Heart right ventricle (tissue), 16 donors: Measurements from ENCODE around the gene KL. TPM values are rescaled to one million over a fixed set of nuclear protein-coding genes. Genes with fewer than 3 reads are reported as not detected.
A peak's percentile ranks its signal among the peaks of the same experiment; 100 is the strongest.

Experiments used
- ATAC-seq, 8 donors: fragments of 200-7000 bp; cut with Tn5 transposase; one replicate each; pipeline ENCODE4 v1.9.1; 2020; ENCODE audit warnings: mild to moderate bottlenecking in 8 of 8, moderate library complexity in 8 of 8, moderate number of reproducible peaks in 1 of 8
- DNase-seq, 2 donors: peaks; one replicate each; pipeline ENCODE4 v3.0.0-alpha.2; 2020
- H3K27ac ChIP-seq, 10 donors: fragments of 200-600 bp; sonication (generic) in 2 of 10; one replicate each; pipeline versions ENCODE4 v1.5.0 to v1.8.0; 2020 to 2022; ENCODE audit warnings: mild to moderate bottlenecking in 3 of 10
- H3K27me3 ChIP-seq, 7 donors: fragments of 200-600 bp; one replicate each; pipeline ENCODE4 v1.8.0; 2021 to 2022; ENCODE audit warnings: mild to moderate bottlenecking in 2 of 7
- H3K36me3 ChIP-seq, 9 donors: fragments of 200-600 bp; sonication (generic) in 1 of 9; one replicate each; pipeline versions ENCODE4 v1.5.0 to v1.8.0; 2020 to 2022; ENCODE audit warnings: mild to moderate bottlenecking in 2 of 9
- H3K4me1 ChIP-seq, 9 donors: fragments of 200-600 bp; sonication (generic) in 1 of 9; one replicate each; pipeline versions ENCODE4 v1.5.0 to v1.8.0; 2020 to 2022; ENCODE audit warnings: mild to moderate bottlenecking in 4 of 9
- H3K4me3 ChIP-seq, 10 donors: fragments of 200-600 bp; sonication (generic) in 2 of 10; one replicate each; pipeline versions ENCODE4 v1.5.0 to v1.8.0; 2020 to 2022; ENCODE audit warnings: mild to moderate bottlenecking in 7 of 10, moderate library complexity in 2 of 10
- H3K9me3 ChIP-seq, 11 donors: fragments of 200-600 bp in 10 of 11; sonication (generic) in 2 of 11; one replicate each; pipeline versions ENCODE4 v1.5.0 to v1.8.0; 2013 to 2022; ENCODE audit warnings: mild to moderate bottlenecking in 2 of 11, control low read depth in 1 of 11, moderate library complexity in 1 of 11
- CTCF ChIP-seq, 9 donors: fragments of 200-600 bp; sonication (generic) in 2 of 9; IDR thresholded peaks; one replicate each; pipeline versions ENCODE4 v1.5.0 to v1.8.0; 2021 to 2022; ENCODE audit warnings: antibody characterized with exemption in 9 of 9, mild to moderate bottlenecking in 5 of 9, moderate library complexity in 1 of 9
- WGBS, 2 donors: extraction: QIAGEN DNeasy Blood & Tissue Kit; methylation state at CpG; one replicate each; pipeline ENCODE4 v1.1.7; 2013; ENCODE audit warnings: inconsistent platforms in 1 of 2; 5-methylcytosine and 5-hydroxymethylcytosine counted together
- intact Hi-C, 10 donors: fragments of 100-400 bp; cut with DNase I; formaldehyde crosslinking; loops; one replicate each; pipeline versions ENCODE4 v1.11.1 to v1.14.2; 2022
- polyA plus RNA-seq, 2 donors: library from polyadenylated mRNA; stranded (reverse); fragments of 200-250 nt; gene quantifications; one replicate each; pipeline ENCODE4 v1.2.3, GENCODE V29; 2013
- total RNA-seq, 10 donors: library from RNA; stranded (reverse); fragmentation: NEBNext Ultra II Directional in 3 of 10; extraction: Animal tissue kit (Norgen Biotek cat#: 25700) in 3 of 10; gene quantifications; one replicate each; pipeline versions ENCODE4 v1.2.1 to v1.2.4, GENCODE V29; 2021 to 2023
- donor health status: Arrhythmogenic right ventricular cardiomyopathy.
- donor health status: ischemic (EF 13 %, LVEDD 7.1; RV severe dilation, severe dysfunction).
- donor health status: healthy with polysubstance abuse.
- donor health status: DM: no; HTN: yes; CAD: no.
- donor health status: DM: no; HTN: no; CAD: no.
- donor health status: ischemic (EF 25% LVEDD 6.9; RV normal size, moderate dysfunction).
- donor health status: ischemic (EF 25% LVEDD 5.7; RV mildly dilated, moderate dysfunction).
- donor health status: healthy.
- donor health status: DM: yes; HTN: yes; CAD: no.
- donor health status: Ischemic cardiomyopathy.
- donor health status: ischemic (EF 35%, LVEDD 5.7; RV mildly dilated, moderate dysfunction).
- donor health status: nonischemic (EF 11% LVEDD 7.7; RV severe dilation, severe dysfunction).
- donor health status: DM: yes; HTN: yes; CAD: no.
- donor health status: PGD.
- donor health status: ischemic (EF 29% LVEDD 5.4; RV normal size, mild dysfunction).
- donor health status: nonischemic (EF 23%, LVEDD 6.1; RV moderate dilation, normal function).

The KL gene
- total and polyA plus RNA-seq, 12 donors: 0.80 to 2.7 (median 1.3) TPM

- peak in 1 of 9 donors; percentile 12 for TF ChIP-seq CTCF (IDR thresholded peaks at IDR 0.05)
- H3K27me3 ChIP-seq: no peaks in the 10 kb centered on the region
- H3K4me3 ChIP-seq: no peak overlapping the region
- DNase-seq (peak; percentile 39 to 40), ATAC-seq (peak; percentile 38 to 96 (median 78))
- no peaks in the 10 kb centered on the region for H3K9me3 ChIP-seq
- WGBS, 2 donors: 66 to 75% methylated on average over 9 of the region's 9 CpGs
- no peaks in the 10 kb centered on the region for H3K36me3 ChIP-seq
- H3K4me1 ChIP-seq: peaks cover 0 to 16% (median 4%) of the 10 kb centered on the region in 9 donors
- intact Hi-C loops: loop anchor here in 1 of 10 donors (10.0 kb wide), 1 partner anchor 288 kb away; no protein-coding TSS in a partner anchor
- H3K27ac ChIP-seq: peak overlapping the region in 2 of 10 donors; percentile 23 to 40
Observed at GRCh38 chr13:33026489-33027152, 10.4 kb downstream of the KL start.

- intact Hi-C loops: loop anchor here in 1 of 10 donors (10.0 kb wide), 1 partner anchor 286 kb away; no protein-coding TSS in a partner anchor
- DNase-seq (no peak), ATAC-seq (no peak)
- Histone ChIP-seq H3K36me3 (no peaks in the 10 kb centered on the region), H3K4me1 (peaks cover 0 to 16% (median 6%) of the 10 kb centered on the region in 9 donors), H3K27ac (no peak overlapping the region), H3K9me3 (no peaks in the 10 kb centered on the region), H3K27me3 (no peaks in the 10 kb centered on the region), H3K4me3 (no peak overlapping the region)
- TF ChIP-seq CTCF (IDR thresholded peaks at IDR 0.05): no peak
- WGBS, 2 donors: 43 to 54% methylated on average over 2 of the region's 2 CpGs
Observed at GRCh38 chr13:33028620-33029019, 12.4 kb downstream of the KL start.

- Histone ChIP-seq H3K4me1 (peaks cover 0 to 10% (median 5%) of the 10 kb centered on the region in 9 donors), H3K4me3 (no peak overlapping the region), H3K9me3 (no peaks in the 10 kb centered on the region), H3K27me3 (no peaks in the 10 kb centered on the region), H3K36me3 (no peaks in the 10 kb centered on the region), H3K27ac (no peak overlapping the region)
- intact Hi-C loops: loop anchor here in 1 of 10 donors (10.0 kb wide), 1 partner anchor 164 kb away; no protein-coding TSS in a partner anchor
- WGBS, 2 donors: 96 to 99% methylated on average over 4 of the region's 4 CpGs
- no peak for TF ChIP-seq CTCF (IDR thresholded peaks at IDR 0.05)
- DNase-seq: no peak
- no peak for ATAC-seq
Observed at GRCh38 chr13:33031277-33031676, 15.1 kb downstream of the KL start.

- H3K4me1 ChIP-seq: peaks cover 0 to 9% (median 0%) of the 10 kb centered on the region in 9 donors
- peak overlapping the region in 1 of 10 donors; percentile 64 for H3K27ac ChIP-seq
- TF ChIP-seq CTCF (IDR thresholded peaks at IDR 0.05): no peak
- H3K9me3 ChIP-seq: no peaks in the 10 kb centered on the region
- 75 to 79% methylated on average over 12 of the region's 12 CpGs for WGBS, 2 donors
- intact Hi-C loops: loop anchor here in 1 of 10 donors (10.0 kb wide), 1 partner anchor 163 kb away; no protein-coding TSS in a partner anchor
- peak in 1 of 2 donors; percentile 17 for DNase-seq
- no peaks in the 10 kb centered on the region for H3K27me3 ChIP-seq
- H3K4me3 ChIP-seq: no peak overlapping the region
- no peaks in the 10 kb centered on the region for H3K36me3 ChIP-seq
- ATAC-seq: peak in 5 of 8 donors; percentile 37 to 70 (median 69)
Observed at GRCh38 chr13:33032037-33032625, 15.9 kb downstream of the KL start.
